NCI-H1417 treated with DMSO at 0.1 percent for 48 hours (cell line): ENCODE measurements around the gene KRTAP8-1.

Experiments used
- DNase-seq: peaks from one replicate; lab custom pipeline; 2025; lab: John Stamatoyannopoulos, UW

The KRTAP8-1 gene, protein sequence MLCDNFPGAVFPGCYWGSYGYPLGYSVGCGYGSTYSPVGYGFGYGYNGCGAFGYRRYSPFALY

DNA sequence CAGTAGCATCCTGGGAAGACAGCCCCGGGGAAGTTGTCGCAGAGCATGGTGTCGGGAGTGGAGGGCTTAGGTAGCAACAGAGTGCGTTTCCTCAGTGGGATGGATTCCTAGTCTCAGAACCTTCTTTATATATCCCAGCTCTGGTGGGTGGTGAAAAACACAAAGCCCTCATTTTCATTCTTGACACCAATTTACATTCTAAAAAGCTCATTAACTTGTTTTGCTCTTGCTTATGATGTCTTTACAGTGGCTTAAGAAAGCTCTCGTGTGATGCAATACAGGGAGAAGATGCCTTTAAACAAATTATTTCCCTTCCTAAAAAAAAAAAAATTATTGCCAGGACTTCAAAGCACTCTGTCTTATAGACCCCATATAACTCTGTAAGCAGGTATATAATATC lies at the start of gene KRTAP8-1:
Gene KRTAP8-1 (minus strand): TSS at position 101 of the 400 bp plus-strand sequence. CDS start 54 bp downstream, at position 47.
- no peak for DNase-seq

DNA sequence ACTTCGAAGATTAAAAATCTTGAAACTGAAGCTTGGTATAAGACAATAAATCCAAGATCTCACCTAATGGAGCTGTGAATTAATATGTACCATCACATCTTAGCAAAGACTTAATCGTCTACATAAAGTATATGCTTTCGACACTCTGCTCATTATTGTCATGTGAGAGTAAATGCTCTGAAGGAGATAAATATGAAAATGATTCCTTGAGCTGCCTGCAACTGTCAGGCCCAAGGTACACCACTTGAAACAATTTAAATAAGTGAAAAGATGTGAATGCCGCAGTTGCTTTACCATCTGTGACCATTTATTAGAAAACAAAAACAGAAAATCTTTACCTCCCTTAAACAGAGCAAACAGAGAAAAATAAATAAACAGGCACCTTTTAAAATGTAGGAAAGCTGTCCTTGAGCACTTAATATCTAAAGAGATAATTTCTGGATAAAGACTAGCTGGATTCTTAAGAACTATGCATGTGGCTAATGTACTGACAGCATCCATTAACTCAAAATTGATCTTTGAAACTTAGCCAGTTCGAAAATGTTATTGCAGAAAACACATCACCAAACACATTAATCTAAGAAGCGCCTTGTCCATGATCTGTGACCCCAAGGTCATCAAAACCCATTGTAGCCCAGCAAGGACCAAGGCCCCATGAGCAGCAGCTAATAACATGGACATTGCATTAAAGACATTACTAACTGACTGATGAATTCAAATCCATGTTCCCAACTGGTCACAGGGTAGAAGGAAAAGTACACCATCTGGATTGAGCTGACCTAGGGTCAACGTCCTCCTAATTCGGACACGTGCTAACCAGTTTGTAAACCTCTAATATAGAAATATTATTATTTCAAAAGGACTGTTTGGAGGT lies 34.8 kb upstream of the KRTAP8-1 start:
- no peak for DNase-seq

DNA sequence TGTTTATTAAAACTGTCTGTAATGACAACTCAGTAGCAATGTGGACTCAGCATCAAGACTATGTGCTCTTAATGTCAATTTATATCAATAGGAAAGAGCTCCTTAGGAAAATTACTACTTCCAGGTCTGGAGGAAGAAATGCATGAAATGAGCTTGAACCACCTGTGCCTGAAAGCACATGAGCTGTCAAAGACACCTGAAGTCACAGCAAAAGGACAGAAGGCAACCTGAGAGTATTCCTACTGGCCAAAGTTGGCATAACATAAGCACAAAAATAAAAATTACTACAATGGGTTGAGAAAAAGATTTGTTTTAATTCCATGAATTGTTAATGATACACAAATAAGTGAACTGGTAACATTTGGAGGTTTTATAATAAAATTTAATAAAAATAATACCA lies 29.9 kb upstream of the KRTAP8-1 start:
- no peak for DNase-seq

DNA sequence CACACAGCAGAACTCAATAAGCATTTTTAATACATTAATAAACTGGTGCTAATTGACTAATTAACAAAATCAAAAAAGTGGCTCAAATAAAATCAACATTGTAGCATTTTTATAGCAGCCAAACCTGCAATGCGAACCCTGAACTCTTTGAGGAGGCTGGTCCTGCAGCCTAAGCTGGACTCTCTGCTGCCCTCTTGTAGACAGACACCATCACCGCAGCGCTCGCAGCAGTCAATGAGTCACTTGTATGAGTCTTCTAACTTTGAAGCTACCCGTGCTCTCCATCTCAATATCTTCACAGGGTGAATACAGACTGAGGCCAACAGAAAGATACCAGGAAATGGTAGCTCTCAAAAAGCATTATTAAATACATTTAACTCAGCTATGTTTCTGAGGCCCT lies 26.2 kb upstream of the KRTAP8-1 start:
- DNase-seq, result no peak

DNA sequence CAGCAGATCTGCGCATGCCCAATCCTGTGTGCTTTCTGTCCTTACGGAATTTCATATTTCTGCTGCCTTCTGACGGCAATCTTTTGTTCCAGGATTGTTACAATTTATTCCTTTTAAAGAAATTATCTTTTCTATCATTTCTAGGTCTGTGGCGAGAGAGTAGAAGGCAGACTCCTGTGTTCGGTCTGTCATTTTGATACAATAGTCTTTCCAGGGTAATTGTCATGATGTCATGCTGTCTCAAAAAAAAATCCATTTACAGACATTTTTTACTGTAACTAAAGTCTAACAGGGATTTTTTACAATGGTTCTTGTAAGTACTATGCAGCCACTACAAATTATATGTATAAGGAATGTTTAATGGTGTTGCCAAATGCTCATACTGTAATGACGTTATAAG lies 25.5 kb upstream of the KRTAP8-1 start:
- DNase-seq, result no peak

DNA sequence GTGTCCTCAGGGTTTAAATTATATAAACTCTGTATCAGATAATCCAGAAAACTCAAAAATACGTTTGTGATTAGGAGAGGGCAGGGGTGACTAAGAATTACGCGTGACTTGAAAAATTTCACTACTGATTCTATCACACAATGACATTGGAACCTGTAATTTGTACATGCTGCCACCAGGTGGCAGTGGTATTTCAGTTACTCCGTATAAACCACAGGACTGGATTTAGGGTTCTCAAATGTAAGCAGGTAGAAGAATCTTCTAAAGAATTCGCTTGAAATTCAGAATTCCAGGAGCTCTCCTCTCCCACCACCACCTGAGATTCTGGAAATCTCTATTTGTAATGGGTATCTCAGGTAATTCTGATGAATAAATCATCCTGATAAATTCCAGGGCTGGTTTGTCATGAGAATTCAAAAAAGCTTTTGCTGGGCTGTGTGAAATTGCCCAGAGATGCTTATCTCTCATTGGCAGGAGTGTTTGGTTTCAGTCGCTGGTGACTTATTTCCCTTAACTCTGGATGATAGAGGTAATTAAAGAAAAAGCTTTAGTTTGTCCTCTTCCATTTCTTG lies 18.2 kb upstream of the KRTAP8-1 start:
- DNase-seq, result no peak

DNA sequence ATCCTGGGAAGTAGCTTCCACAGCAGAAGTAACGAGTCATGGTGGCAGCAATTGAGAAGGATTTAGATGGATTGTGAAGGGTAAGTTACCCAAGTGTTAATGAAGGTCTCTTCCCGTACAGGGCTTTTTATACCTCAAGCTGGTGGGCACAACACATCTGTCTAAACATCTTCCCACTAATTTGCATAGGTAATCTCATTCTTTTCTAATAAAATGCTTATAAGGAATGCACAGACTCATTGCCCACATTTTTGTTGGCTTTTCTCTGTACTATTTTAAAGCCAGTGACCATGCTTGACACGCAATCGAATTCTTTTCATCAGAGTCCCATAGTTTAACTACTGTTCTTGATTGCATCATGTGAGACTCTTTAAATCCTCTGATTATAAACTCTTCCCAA lies 16.6 kb upstream of the KRTAP8-1 start, which contains the start of gene KRTAP7-1:
Gene KRTAP7-1 (minus strand): TSS at position 101 of the 400 bp plus-strand sequence. CDS start 61 bp downstream, at position 40.
- DNase-seq, result no peak

DNA sequence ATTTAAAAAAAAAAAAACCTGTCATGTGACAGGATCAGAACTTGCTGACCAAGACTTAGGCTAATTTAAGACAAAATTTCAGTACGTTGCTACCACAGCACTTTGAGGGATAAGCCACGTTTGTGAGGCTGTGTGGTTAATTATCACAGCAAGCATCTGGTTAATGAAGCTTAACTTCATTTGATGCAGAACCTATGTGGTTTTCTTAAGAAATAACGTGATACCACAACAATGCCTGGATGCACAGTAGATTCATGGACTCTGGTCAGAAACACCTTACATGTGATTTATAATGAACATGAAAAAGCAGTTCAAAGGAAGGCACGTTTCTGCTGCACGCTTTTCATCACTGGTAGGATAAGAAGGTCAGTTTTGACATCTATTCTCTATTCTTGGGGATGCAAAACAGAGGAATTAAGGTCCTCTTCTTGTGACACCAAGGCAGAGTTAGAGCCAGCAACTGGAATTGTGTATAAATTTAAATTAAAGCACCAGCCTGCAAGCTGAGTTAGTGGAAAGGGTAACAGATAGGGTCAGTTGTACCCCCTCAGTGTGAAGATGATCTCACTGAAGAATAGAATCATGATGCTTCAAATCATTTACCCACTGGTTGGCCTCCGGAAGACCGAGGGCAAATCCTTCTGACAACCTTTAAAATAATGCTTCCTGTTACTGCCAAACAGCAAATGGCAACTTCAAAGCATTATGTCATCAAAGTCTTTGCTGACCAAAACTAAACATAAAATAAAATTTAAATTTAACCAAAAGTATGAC lies 6.0 kb upstream of the KRTAP8-1 start:
- DNase-seq, result no peak

DNA sequence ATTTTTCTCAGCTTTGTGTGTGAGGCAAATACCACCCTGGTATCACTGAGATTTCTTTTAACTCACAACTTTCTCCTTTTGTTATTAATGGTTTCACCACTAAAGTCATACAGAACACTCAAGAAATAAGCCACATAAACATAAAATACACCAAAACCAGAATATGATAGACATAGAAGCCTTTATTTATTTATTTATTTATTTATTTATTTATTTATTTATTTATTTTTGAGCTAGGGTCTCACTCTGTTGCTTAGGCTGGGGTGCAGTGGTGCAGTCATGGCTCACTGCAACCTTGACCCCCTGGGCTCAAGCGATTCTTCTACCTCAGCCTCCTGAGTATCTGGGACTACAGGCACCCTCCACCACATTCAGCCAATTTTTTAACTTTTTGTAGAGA lies 12.5 kb downstream of the KRTAP8-1 start:
- no peak for DNase-seq

DNA sequence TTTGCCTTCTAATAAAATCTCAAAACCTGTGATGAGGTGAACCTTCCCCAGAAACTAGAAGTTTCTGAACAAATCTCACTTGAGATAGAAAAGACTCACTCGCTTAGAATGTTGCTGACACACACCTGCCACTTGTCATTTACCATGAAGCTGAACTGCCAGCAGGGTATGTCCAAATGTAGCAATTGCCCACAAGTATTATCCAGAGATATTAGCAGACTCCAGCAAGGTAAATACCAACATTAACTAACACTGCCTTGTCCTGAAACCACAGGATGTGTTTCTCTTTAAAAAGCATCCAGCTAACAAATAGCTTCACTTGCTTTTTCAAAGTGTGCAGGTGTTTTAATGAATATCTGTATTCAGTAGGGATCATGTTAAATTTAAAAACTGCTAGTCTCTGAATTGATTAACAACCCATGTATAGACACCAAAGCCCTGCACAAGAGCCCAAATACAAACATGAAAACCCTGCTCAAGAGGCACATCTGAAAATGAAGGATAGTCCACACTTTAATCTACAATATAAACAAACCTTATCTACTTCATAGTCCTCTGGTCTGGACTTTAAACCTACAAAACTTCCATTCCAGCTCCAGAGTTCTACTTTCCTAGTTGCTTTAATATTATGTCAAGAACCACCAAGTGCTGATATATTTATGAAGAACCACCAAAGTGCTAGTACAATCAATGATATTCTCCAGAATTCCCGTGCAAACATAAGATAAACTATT lies 19.3 kb downstream of the KRTAP8-1 start:
- DNase-seq, result no peak

DNA sequence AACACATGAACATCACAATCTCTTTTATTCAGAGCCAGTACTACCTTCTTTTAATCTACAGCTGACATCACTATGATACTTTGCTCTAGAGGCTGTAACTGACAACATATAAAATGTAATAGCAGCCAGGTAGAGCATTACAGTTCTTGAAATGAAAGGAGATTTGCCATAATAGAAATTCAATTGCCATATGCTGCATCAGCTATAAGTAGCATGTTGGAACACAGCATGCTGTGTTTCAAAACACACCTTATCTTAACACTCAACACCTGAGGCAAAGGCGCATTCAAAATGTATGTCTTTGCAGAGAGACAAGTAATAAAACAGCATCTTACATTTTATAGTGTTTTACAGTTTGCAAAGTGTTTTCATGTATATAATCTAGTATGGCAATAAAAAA lies 33.8 kb downstream of the KRTAP8-1 start:
- no peak for DNase-seq

DNA sequence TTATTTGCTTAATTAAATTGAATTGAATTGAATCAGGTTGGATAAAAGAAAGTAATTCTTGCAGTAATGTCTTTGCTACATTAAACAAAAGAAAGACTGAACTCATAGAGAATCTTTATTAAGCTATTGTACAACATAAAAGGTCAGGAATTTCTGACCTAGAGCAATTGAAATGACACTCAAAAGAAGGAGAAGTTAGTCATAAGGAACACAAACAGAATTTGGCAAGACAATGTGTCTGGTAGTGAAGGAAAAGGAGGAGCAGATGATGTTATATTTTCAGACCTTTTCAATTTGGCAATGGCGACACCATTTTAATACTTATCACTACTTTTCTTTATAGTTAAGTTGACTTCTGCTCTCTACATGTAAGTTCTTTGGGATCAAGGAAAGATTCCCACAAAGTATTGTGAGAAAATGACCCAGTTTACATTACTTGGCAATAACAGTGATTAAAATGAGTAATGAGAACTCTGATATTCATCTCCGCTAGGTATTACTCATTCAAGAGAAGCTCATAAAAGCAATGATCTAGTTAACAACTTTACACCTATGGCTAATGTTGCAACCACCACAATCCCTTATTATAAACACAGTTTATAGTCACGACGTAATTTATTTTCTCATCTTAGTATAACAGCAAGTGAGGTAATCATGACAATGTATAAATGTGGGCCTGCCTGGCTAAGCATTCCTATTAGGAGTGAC lies 43.2 kb downstream of the KRTAP8-1 start:
- no peak for DNase-seq
